Ascending aorta (tissue), 2 donors: ENCODE measurements around the gene KRT222. TPM values are rescaled to one million over a fixed set of nuclear protein-coding genes. Genes with fewer than 3 reads are reported as not detected.

Source experiments
- DNase-seq, 2 donors: peaks; one replicate each; pipeline ENCODE4 v3.0.0-alpha.2; 2019; ENCODE audit warnings: low spot score in 2 of 2
- H3K27ac ChIP-seq, 2 donors: fragments of 200-600 bp; sonication (generic); one replicate each; pipeline ENCODE4 v1.5.1; 2016 to 2017; ENCODE audit warnings: mild to moderate bottlenecking in 1 of 2
- H3K27me3 ChIP-seq: fragments of 200-600 bp; sonication (generic); one replicate; pipeline ENCODE4 v1.5.1; 2017
- H3K36me3 ChIP-seq, 2 donors: fragments of 200-600 bp; sonication (generic); one replicate each; pipeline ENCODE4 v1.5.1; 2016
- H3K4me1 ChIP-seq, 2 donors: fragments of 200-600 bp; sonication (generic); one replicate each; pipeline ENCODE4 v1.5.1; 2016 to 2017; ENCODE audit warnings: mild to moderate bottlenecking in 1 of 2
- H3K4me3 ChIP-seq, 2 donors: fragments of 200-600 bp; sonication (generic); one replicate each; pipeline ENCODE4 v1.5.1; 2016 to 2017; ENCODE audit warnings: mild to moderate bottlenecking in 1 of 2
- H3K9me3 ChIP-seq, 2 donors: fragments of 200-600 bp; sonication (generic); one replicate each; pipeline ENCODE4 v1.5.1; 2016
- intact Hi-C: fragments of 100-400 bp; cut with DNase I; formaldehyde crosslinking; loops from one replicate; pipeline ENCODE4 v1.15.1; 2023
- total RNA-seq: library from RNA; depleted of rRNA; stranded (reverse); fragments of >200 nt; gene quantifications from one replicate; pipeline ENCODE4 v1.1.0, GENCODE V29; 2016
- TF ChIP-seq, protein P1 (sequence below), 3 experiments: fragments of 200-600 bp in 2 of 3; fragments of 450-650 bp in 1 of 3; sonication (generic) in 2 of 3; IDR thresholded peaks; one replicate each; pipeline ENCODE4 v1.5.1; 2016 to 2019; ENCODE audit warnings: antibody characterized with exemption in 3 of 3, mild to moderate bottlenecking in 1 of 3, moderate library complexity in 1 of 3

The KRT222 gene
- total RNA-seq, 1 donor from 2014 or later = 3.4 TPM

GRCh38 chr17:40625311-40625710 lies 39.7 kb downstream of the KRT222 start:
- intact Hi-C loops = no loop called here
- Histone ChIP-seq H3K9me3 (no peaks in the 10 kb centered on the region), H3K27me3 (no peaks in the 10 kb centered on the region), H3K4me1 (no peaks in the 10 kb centered on the region), H3K4me3 (no peak overlapping the region), H3K36me3 (peaks cover 19 to 21% of the 10 kb centered on the region in 2 donors), H3K27ac (no peak overlapping the region)
- TF ChIP-seq, protein P1, sequence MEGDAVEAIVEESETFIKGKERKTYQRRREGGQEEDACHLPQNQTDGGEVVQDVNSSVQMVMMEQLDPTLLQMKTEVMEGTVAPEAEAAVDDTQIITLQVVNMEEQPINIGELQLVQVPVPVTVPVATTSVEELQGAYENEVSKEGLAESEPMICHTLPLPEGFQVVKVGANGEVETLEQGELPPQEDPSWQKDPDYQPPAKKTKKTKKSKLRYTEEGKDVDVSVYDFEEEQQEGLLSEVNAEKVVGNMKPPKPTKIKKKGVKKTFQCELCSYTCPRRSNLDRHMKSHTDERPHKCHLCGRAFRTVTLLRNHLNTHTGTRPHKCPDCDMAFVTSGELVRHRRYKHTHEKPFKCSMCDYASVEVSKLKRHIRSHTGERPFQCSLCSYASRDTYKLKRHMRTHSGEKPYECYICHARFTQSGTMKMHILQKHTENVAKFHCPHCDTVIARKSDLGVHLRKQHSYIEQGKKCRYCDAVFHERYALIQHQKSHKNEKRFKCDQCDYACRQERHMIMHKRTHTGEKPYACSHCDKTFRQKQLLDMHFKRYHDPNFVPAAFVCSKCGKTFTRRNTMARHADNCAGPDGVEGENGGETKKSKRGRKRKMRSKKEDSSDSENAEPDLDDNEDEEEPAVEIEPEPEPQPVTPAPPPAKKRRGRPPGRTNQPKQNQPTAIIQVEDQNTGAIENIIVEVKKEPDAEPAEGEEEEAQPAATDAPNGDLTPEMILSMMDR (IDR thresholded peaks at IDR 0.05) = no peak
- DNase-seq = no peak

DNA sequence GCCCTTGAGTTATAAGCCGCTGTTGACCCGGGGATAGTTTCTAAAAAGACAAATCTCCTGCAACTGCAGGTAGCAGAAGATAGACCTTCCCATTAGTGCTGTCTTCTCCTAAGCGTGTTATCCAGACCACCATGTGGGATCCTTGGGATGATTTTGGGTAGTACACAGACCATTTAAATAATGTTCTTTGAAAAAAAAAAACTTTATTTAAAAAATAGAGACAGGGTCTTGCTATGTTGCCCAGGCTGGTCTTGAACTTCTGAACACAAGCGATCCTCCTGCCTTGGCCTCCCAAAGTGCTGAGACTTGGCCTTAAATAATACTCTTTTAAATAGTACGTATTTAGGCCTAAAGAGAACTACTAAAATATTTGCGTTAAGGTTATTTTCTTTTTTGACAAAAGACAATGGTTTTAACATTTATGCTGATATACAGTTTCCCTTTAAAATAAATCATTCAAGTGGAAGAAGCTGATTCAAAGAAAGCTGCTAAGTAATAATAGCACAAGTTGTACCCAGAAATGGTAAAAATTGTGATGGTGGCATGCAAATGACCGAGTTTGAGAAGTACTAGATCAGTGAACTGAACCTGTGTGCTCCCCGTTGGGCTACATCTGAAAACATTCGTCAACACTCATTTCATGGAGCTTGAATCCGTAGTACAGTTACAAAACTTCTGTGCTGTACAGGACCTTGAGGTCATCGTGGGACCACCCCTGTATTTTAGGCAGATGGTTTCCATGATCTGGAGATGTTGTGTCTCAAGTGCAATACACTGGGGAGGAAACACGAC lies 41.4 kb downstream of the KRT222 start:
- Histone ChIP-seq H3K36me3 (peaks cover 2 to 7% of the 10 kb centered on the region in 2 donors), H3K27ac (no peak overlapping the region), H3K4me1 (no peaks in the 10 kb centered on the region), H3K27me3 (no peaks in the 10 kb centered on the region), H3K4me3 (no peak overlapping the region), H3K9me3 (no peaks in the 10 kb centered on the region)
- TF ChIP-seq, protein P1 (IDR thresholded peaks at IDR 0.05) = no peak
- DNase-seq = no peak
- intact Hi-C loops = loop anchor here (5.0 kb wide), 1 partner anchor 169 kb away; no protein-coding TSS in a partner anchor

DNA sequence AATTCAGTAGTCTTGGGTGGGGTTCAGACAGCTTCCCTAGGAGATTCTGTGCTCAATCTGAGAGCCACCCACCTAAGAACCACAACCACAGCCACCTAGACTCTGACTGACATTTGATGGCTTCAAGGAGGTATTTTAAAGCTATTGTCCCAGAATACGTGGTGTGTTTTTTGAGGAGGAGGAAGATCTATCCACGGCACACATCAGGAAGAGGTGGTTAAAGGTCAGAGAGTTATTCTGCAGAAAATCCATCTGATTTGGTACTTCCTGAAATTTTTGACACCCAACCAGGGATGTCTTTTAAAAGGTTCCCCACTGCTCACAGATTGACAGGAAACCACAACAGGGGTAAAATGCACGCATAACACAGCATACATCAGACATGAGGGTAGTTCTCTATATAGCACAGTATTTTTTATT lies 42.5 kb downstream of the KRT222 start:
- no peak overlapping the region for H3K27ac ChIP-seq
- DNase-seq = no peak
- intact Hi-C loops = loop anchor here (5.0 kb wide), 1 partner anchor 170 kb away; no protein-coding TSS in a partner anchor
- H3K9me3 ChIP-seq = no peaks in the 10 kb centered on the region
- H3K4me1 ChIP-seq = no peaks in the 10 kb centered on the region
- H3K36me3 ChIP-seq = no peaks in the 10 kb centered on the region
- TF ChIP-seq, protein P1 (IDR thresholded peaks at IDR 0.05) = no peak
- H3K27me3 ChIP-seq = no peaks in the 10 kb centered on the region
- H3K4me3 ChIP-seq = no peak overlapping the region

DNA sequence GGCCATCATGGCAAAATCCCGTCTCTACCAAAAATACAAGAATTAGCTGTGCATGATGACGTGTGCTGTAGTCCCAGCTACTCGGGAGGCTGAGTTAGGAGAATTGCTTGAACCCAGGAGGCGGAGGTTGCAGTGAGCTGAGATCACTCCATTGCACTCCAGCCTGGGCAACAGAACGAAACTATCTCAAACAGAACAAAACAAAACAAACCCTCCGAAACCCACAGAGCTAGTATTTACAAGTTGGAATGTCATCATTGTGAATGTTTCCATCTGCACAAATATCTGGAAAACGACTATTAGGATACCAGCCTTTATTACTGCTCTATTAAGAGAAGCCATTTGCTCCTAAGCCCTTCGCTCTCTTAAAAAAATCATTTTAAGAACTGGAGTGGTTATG lies 43.4 kb downstream of the KRT222 start:
- Histone ChIP-seq H3K36me3 (no peaks in the 10 kb centered on the region), H3K27ac (no peak overlapping the region), H3K9me3 (no peaks in the 10 kb centered on the region), H3K27me3 (no peaks in the 10 kb centered on the region), H3K4me3 (no peak overlapping the region), H3K4me1 (no peaks in the 10 kb centered on the region)
- intact Hi-C loops = loop anchor here (5.0 kb wide), 1 partner anchor 171 kb away; no protein-coding TSS in a partner anchor
- no peak for DNase-seq
- TF ChIP-seq, protein P1 (IDR thresholded peaks at IDR 0.05) = no peak

DNA sequence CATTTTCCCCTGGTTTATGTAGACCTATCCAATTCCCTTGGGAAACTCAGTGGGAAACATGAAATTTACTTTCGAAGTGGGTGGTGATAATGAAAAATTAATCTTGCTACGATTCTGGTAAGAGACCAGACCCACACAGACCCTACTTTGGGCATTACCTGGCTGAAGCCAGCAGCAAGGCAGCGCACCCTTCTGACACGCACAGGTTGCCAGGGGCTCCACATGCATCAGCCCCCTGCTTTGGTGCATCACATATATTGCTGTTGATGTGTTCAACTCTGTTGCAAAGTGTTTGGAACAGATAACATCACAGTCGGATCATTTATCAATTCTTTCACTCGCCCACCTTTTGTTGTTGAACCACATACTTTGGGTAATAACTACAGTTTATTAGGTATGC lies 44.0 kb downstream of the KRT222 start:
- Histone ChIP-seq H3K4me1 (no peaks in the 10 kb centered on the region), H3K27ac (no peak overlapping the region), H3K9me3 (no peaks in the 10 kb centered on the region), H3K27me3 (no peaks in the 10 kb centered on the region), H3K4me3 (no peak overlapping the region), H3K36me3 (no peaks in the 10 kb centered on the region)
- intact Hi-C loops = loop anchor here (5.0 kb wide), 1 partner anchor 171 kb away; no protein-coding TSS in a partner anchor
- DNase-seq = no peak
- TF ChIP-seq, protein P1 (IDR thresholded peaks at IDR 0.05) = no peak
